D721Med (cell line): ENCODE measurements around the gene ZDHHC14.

Experiments used
- DNase-seq: peaks from one replicate; pipeline ENCODE4 v3.0.0; 2011; ENCODE audit warnings: low spot score; ENCODE audit not compliant: insufficient read length
- FAIRE-seq: peaks from 2 replicates; lab custom pipeline; 2011; peaks lifted over from hg19 to GRCh38; lab: Jason Lieb, UNC
- CTCF ChIP-seq: IDR thresholded peaks from 2 replicates; pipeline ENCODE4 v1.5.1; 2012; ENCODE audit warnings: mild to moderate bottlenecking, control low read depth; ENCODE audit not compliant: insufficient read depth; ENCODE audit errors: missing control alignments

Gene ZDHHC14

GRCh38 chr6:157454762-157455714, 74.0 kb downstream of the ZDHHC14 start:
- DNase-seq, result no peak
- no peak for TF ChIP-seq CTCF
- no peak for FAIRE-seq

GRCh38 chr6:157455731-157456523, 74.9 kb downstream of the ZDHHC14 start:
- no peak for FAIRE-seq
- no peak for DNase-seq
- no peak for TF ChIP-seq CTCF

GRCh38 chr6:157456524-157456829, 75.5 kb downstream of the ZDHHC14 start:
- no peak for DNase-seq
- TF ChIP-seq CTCF, result no peak
- no peak for FAIRE-seq

GRCh38 chr6:157457787-157458186, 76.8 kb downstream of the ZDHHC14 start:
- DNase-seq (no peak), FAIRE-seq (no peak)
- TF ChIP-seq CTCF, result no peak

- no peak for TF ChIP-seq CTCF
- DNase-seq (no peak), FAIRE-seq (no peak)
Measured at GRCh38 chr6:157459327-157459726, 78.3 kb downstream of the ZDHHC14 start.

- FAIRE-seq (no peak), DNase-seq (no peak)
- TF ChIP-seq CTCF, result no peak
Measured at GRCh38 chr6:157460182-157460999, 79.4 kb downstream of the ZDHHC14 start.
